ENCODE data around the gene RACGAP1. TPM values are rescaled to one million over a fixed set of nuclear protein-coding genes. Genes with fewer than 3 reads are reported as not detected.
A peak's percentile ranks its signal among the peaks of the same experiment; 100 is the strongest.

RACGAP1 gene
- total and polyA plus RNA-seq, 2 of the 4 experiments (the other 2 are of a cell fraction) = 37.9 to 110 TPM

DNA sequence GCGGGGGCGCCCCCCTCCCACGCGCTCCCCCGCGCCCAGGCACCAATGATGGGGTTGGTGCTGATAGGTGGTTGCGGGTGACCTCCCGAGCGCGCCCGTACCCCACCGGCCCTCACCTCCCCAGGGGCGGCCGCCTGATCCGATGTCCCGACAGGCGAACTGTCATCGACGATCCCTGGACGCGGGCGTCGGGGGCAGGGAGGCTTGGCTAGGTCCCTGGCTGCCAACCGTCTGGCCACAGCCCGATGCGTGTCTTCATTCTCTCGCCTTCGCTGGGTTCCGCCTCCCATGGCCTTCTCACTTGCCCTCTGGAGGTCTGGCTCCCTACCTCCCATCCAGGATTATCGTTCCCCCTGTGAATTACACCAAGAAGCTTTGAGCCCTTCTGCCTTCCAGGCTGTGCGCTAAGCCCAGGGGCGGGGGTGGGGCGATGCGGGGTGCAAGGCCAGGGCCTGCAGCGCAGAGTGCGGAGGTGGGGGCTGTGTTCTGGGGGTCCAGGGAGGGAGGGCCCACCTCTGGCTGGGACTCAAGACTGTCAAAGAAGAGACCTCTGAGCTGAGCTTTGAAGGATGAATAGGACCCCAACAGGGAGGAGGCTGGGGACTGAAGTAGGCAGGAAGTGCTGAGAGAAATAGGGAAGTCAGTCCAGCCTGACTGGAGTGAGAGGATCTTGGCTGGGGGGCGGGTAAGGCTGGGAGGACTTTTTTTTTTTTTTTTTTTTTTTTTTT, 7.7 kb upstream of the RACGAP1 start:
- Histone ChIP-seq H2BK20ac (ENCODE audit: low read depth, low read length) (no peak overlapping the region), H3K4me2 (ENCODE audit: low read depth, low read length) (peak overlapping the region; percentile 24; the same call in 1 of the 2 replicates), H3K4ac (ENCODE audit: low read depth, low read length) (no peak overlapping the region), H3K27me3 (ENCODE audit: control insufficient read depth, insufficient read depth, low read length) (peaks cover 7% of the 10 kb centered on the region), H3K27ac (ENCODE audit: insufficient read depth, low read length) (no peak overlapping the region), H2BK5ac (ENCODE audit: low read depth, low read length, poor library complexity, severe bottlenecking) (no peak overlapping the region), H2AK9ac (replicated peaks; ENCODE audit: low read depth, low read length, poor library complexity) (no peak overlapping the region), H4K20me1 (ENCODE audit: insufficient read depth, low read length) (no peaks in the 10 kb centered on the region), H3K9me3 (ENCODE audit: control insufficient read depth, insufficient read depth, low read length) (no peaks in the 10 kb centered on the region), H4K5ac (ENCODE audit: low read depth, low read length) (no peak overlapping the region), H3K4me3 (ENCODE audit: insufficient read depth, low read depth, low read length) (no peak overlapping the region), H3K9ac (ENCODE audit: low read depth, low read length) (no peak overlapping the region), H2AK5ac (ENCODE audit: low read depth, low read length) (no peak overlapping the region), H2BK15ac (ENCODE audit: low read depth, low read length) (no peak overlapping the region), H2BK120ac (ENCODE audit: low read depth, low read length) (no peak overlapping the region), H3K23ac (ENCODE audit: low read depth, low read length) (no peak overlapping the region), H3K18ac (ENCODE audit: low read depth, low read length) (no peak overlapping the region), H3K4me1 (ENCODE audit: control insufficient read depth, insufficient read depth, low read length) (no peaks in the 10 kb centered on the region), H2AFZ (replicated peaks; ENCODE audit: low read length, poor library complexity) (peak overlapping the region; percentile 84), H4K8ac (ENCODE audit: low read depth in 2 of 2, low read length in 2 of 2) (peak overlapping the region in 1 of 2 experiments; percentile 25; a peak in 1 of 4 replicates), H3K56ac (ENCODE audit: extremely low read depth, insufficient read depth, low read length) (no peak overlapping the region), H3K36me3 (ENCODE audit: control insufficient read depth, insufficient read depth, low read length) (no peaks in the 10 kb centered on the region), H3K79me1 (ENCODE audit: low read depth in 1 of 2, low read length in 2 of 2) (no peaks in the 10 kb centered on the region), H3K9me1 (ENCODE audit: insufficient read depth, low read length) (no peaks in the 10 kb centered on the region; the same call in 1 of the 2 replicates), H3K14ac (replicated peaks; ENCODE audit: low read depth, low read length) (no peak overlapping the region), H4K91ac (ENCODE audit: insufficient read depth, low read depth, low read length) (no peak overlapping the region)
- dilution Hi-C loops (cut with HindIII; ENCODE audit: low sequenced_read_pairs, unreplicated experiment) (no loop called here), intact Hi-C loops (cut with micrococcal nuclease) (no loop called here), in situ Hi-C loops (cut with MboI; ENCODE audit: low sequenced_read_pairs) (no loop called here)
- ATAC-seq (ENCODE audit: low read depth) = no peak
- CTCF ChIA-PET = interaction anchor here (1.2 kb wide), 1 partner anchor 23 kb away, joined by 4 read pairs; no protein-coding TSS in a partner anchor
- no peak for DNase-seq
- POLR2A ChIA-PET (ENCODE audit: unreplicated experiment) = no interaction called here
- no TSS peak for BruUV-seq (replicated peaks)
- 11% methylated on average over 13 of the region's 37 CpGs; no CpG with 5 or more reads in 1 of the 2 experiments for WGBS, 2 experiments (ENCODE audit: extremely low coverage in 2 of 2, insufficient read length in 1 of 2)
- TF ChIP-seq CTCF (conservative IDR thresholded peaks at IDR 0.05; ENCODE audit: low read depth, low read length) (no peak), MAFK (IDR thresholded peaks at IDR 0.05; ENCODE audit: low read depth, low read length) (no peak), RCOR1 (IDR thresholded peaks at IDR 0.05; ENCODE audit: insufficient replicate concordance, low read length) (no peak), MXI1 (IDR thresholded peaks at IDR 0.05; ENCODE audit: borderline replicate concordance, low read depth, low read length) (no peak), BHLHE40 (IDR thresholded peaks at IDR 0.05; ENCODE audit: low read depth, low read length) (no peak), CEBPB (IDR thresholded peaks at IDR 0.05; ENCODE audit: low read depth, low read length) (no peak), RFX5 (IDR thresholded peaks at IDR 0.05; ENCODE audit: low read depth, low read length) (no peak), FOS (IDR thresholded peaks at IDR 0.05; ENCODE audit: low read depth, low read length) (no peak), NFE2L2 (IDR thresholded peaks at IDR 0.05; ENCODE audit: low read depth, low read length) (no peak), RAD21 (IDR thresholded peaks at IDR 0.05; ENCODE audit: low read length) (no peak), MAZ (IDR thresholded peaks at IDR 0.05; ENCODE audit: borderline replicate concordance, low read depth, low read length) (no peak), POLR2A (IDR thresholded peaks at IDR 0.05; ENCODE audit: low read depth, low read length) (no peak), SMC3 (IDR thresholded peaks at IDR 0.05; ENCODE audit: low read depth, low read length) (no peak)
- TF ChIP-seq, protein P1, sequence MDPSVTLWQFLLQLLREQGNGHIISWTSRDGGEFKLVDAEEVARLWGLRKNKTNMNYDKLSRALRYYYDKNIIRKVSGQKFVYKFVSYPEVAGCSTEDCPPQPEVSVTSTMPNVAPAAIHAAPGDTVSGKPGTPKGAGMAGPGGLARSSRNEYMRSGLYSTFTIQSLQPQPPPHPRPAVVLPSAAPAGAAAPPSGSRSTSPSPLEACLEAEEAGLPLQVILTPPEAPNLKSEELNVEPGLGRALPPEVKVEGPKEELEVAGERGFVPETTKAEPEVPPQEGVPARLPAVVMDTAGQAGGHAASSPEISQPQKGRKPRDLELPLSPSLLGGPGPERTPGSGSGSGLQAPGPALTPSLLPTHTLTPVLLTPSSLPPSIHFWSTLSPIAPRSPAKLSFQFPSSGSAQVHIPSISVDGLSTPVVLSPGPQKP (IDR thresholded peaks at IDR 0.05; ENCODE audit: borderline replicate concordance, low read depth, low read length) = no peak
- TF ChIP-seq, protein P2, sequence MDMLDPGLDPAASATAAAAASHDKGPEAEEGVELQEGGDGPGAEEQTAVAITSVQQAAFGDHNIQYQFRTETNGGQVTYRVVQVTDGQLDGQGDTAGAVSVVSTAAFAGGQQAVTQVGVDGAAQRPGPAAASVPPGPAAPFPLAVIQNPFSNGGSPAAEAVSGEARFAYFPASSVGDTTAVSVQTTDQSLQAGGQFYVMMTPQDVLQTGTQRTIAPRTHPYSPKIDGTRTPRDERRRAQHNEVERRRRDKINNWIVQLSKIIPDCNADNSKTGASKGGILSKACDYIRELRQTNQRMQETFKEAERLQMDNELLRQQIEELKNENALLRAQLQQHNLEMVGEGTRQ (IDR thresholded peaks at IDR 0.05; ENCODE audit: low read depth, low read length) = no peak

Measured in IMR-90 (cell line).